ENCODE measurements around the gene KRT80. TPM values are rescaled to one million over a fixed set of nuclear protein-coding genes. Genes with fewer than 3 reads are reported as not detected.
A peak's percentile ranks its signal among the peaks of the same experiment; 100 is the strongest.

Gene KRT80
- total and polyA plus RNA-seq, 7 donors: 0.11 to 14.0 (median 0.44) TPM

GRCh38 chr12:52156311-52156710, 35.5 kb downstream of the KRT80 start:
- ATAC-seq (peak in 1 of 4 donors; percentile 17), DNase-seq (no peak)
- intact Hi-C loops (cut with DNase I): loop anchor here (1.0 to 10.0 kb wide), 6 partner anchors 170 to 826 kb away; no protein-coding TSS in a partner anchor
- Histone ChIP-seq H3K36me3 (ENCODE audit: insufficient read depth in 1 of 2, low read depth in 1 of 2) (no peaks in the 10 kb centered on the region), H3K9me3 (no peaks in the 10 kb centered on the region), H3K27me3 (ENCODE audit: insufficient read depth in 3 of 3, low read length in 2 of 3) (no peaks in the 10 kb centered on the region), H3K4me3 (no peak overlapping the region), H3K4me1 (peaks cover 4% of the 10 kb centered on the region), H3K27ac (no peak overlapping the region)
- no peak for TF ChIP-seq CTCF (IDR thresholded peaks at IDR 0.05)
- 75 to 89% (median 76%) methylated on average over 4 of the region's 4 CpGs for WGBS, 3 donors

GRCh38 chr12:52155048-52155868, 36.6 kb downstream of the KRT80 start:
- H3K9me3 ChIP-seq: no peaks in the 10 kb centered on the region
- 57 to 63% (median 62%) methylated on average over 8 of the region's 8 CpGs for WGBS, 3 donors
- no peak for DNase-seq
- no peak overlapping the region for H3K27ac ChIP-seq
- intact Hi-C loops (cut with DNase I): loop anchor here (5.0 to 10.0 kb wide), 3 partner anchors 350 to 827 kb away; no protein-coding TSS in a partner anchor
- no peak for TF ChIP-seq CTCF (IDR thresholded peaks at IDR 0.05)
- peaks cover 4% of the 10 kb centered on the region for H3K4me1 ChIP-seq
- H3K4me3 ChIP-seq: no peak overlapping the region
- H3K27me3 ChIP-seq (ENCODE audit: insufficient read depth in 3 of 3, low read length in 2 of 3): no peaks in the 10 kb centered on the region
- no peaks in the 10 kb centered on the region for H3K36me3 ChIP-seq (ENCODE audit: insufficient read depth in 1 of 2, low read depth in 1 of 2)
- no peak for ATAC-seq

- DNase-seq: no peak
- Histone ChIP-seq H3K4me1 (peaks cover 9% of the 10 kb centered on the region), H3K27ac (no peak overlapping the region), H3K36me3 (ENCODE audit: insufficient read depth in 1 of 2, low read depth in 1 of 2) (no peaks in the 10 kb centered on the region), H3K9me3 (no peaks in the 10 kb centered on the region), H3K4me3 (no peak overlapping the region), H3K27me3 (ENCODE audit: insufficient read depth in 3 of 3, low read length in 2 of 3) (no peaks in the 10 kb centered on the region)
- WGBS, 3 donors: 86 to 95% (median 86%) methylated on average over 5 of the region's 5 CpGs
- intact Hi-C loops (cut with DNase I): loop anchor here in 1 of 2 donors (10.0 kb wide), 1 partner anchor 352 kb away; no protein-coding TSS in a partner anchor
- TF ChIP-seq CTCF (IDR thresholded peaks at IDR 0.05): no peak
- ATAC-seq: no peak
Measured at GRCh38 chr12:52152905-52153317, 38.9 kb downstream of the KRT80 start.

GRCh38 chr12:52151837-52152783, 39.7 kb downstream of the KRT80 start:
- DNase-seq (peak; percentile 79 to 86), ATAC-seq (peak; percentile 62 to 74 (median 66))
- H3K9me3 ChIP-seq: no peaks in the 10 kb centered on the region
- WGBS, 3 donors: 11 to 20% (median 11%) methylated on average over 38 to 63 of the region's 63 CpGs
- peak; percentile 88 for TF ChIP-seq CTCF (IDR thresholded peaks at IDR 0.05)
- peak overlapping the region; percentile 53 for H3K4me3 ChIP-seq
- intact Hi-C loops (cut with DNase I): loop anchor here in 1 of 2 donors (10.0 kb wide), 1 partner anchor 353 kb away; no protein-coding TSS in a partner anchor
- no peaks in the 10 kb centered on the region for H3K36me3 ChIP-seq (ENCODE audit: insufficient read depth in 1 of 2, low read depth in 1 of 2)
- H3K4me1 ChIP-seq: peaks cover 17% of the 10 kb centered on the region
- no peak overlapping the region for H3K27ac ChIP-seq
- H3K27me3 ChIP-seq (ENCODE audit: insufficient read depth in 3 of 3, low read length in 2 of 3): no peaks in the 10 kb centered on the region

Data from psoas muscle (tissue), 8 donors.